CD4-positive, alpha-beta T cell treated with Interleukin-10 for 1 hour (primary cell): ENCODE results near the gene OSBPL6.

Experiments used
- DNase-seq: peaks from one replicate; pipeline ENCODE4 v3.0.0-alpha.2; 2020

The OSBPL6 gene

GRCh38 chr2:178277741-178278197 is 83.5 kb downstream of the OSBPL6 start:
- DNase-seq: no peak

DNA sequence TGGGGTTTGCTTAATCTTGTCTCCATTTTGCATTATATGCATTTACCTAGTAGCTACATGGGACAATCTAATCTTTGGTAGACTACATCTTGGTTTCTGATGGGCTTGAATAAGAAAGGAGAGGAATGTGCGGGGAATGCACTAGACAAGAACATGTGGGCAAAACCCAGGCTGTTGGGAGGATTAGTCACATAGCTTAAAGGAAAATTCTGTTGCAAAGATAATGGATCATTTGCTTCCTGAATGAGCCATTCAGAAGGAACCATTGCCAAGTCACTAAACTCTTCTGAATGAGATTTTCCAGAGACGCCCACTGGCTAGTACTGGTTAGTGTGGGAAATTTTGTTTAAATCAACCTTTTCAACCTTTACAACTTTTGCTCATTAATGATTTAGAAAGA is 84.8 kb downstream of the OSBPL6 start:
- DNase-seq: no peak

- no peak for DNase-seq
These were observed 85.3 kb downstream of the OSBPL6 start for GRCh38 chr2:178279636-178280035.

DNA sequence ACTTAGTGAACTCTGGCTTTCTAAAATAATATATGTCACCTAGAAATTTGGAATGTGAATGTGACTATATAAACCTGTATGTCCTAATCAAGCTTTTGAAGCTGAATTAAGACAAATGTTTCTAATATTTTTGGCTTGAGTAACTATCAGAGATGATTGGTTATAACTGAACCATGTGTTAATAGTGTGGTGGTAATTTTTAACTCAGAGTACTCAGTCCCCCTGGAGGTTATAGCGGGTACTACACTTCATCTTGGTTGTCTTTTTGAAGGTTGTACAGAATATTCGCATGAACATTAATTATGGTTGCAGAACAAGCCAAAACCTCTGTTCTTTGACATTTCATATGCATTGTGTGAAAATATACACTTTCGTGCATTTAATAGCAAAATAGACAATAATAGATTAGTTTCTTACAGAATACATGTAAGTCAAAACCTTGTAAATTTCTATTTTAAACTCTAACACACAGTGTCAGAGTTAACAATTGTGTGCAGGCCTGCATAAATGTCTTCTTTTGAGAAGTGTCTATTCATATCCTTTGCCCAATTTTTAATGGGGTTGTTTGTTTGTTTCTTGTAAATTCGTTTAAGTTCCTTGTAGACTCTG is 86.0 kb downstream of the OSBPL6 start:
- DNase-seq: peak; percentile 53

- DNase-seq: no peak
These were observed 87.9 kb downstream of the OSBPL6 start for GRCh38 chr2:178282075-178282815.

- DNase-seq: no peak
These were observed 89.1 kb downstream of the OSBPL6 start for GRCh38 chr2:178283341-178283918.

- DNase-seq: no peak
These were observed 90.4 kb downstream of the OSBPL6 start for GRCh38 chr2:178284613-178285286.

DNA sequence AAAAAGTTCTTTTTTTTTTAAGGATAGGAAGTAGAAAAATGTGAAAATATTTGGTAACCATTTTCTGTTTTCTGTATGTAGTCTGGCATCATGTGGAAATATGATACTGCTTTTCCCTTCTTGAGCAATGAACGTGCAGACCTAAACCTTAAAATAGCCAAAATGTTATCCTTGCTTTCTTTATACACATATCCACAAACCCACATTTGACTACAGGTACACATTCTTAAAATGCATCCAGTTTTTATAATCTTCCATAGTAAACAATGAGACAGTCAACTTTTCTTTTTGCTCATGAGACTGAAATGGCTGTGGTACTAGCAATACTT is 90.9 kb downstream of the OSBPL6 start:
- DNase-seq: no peak

DNA sequence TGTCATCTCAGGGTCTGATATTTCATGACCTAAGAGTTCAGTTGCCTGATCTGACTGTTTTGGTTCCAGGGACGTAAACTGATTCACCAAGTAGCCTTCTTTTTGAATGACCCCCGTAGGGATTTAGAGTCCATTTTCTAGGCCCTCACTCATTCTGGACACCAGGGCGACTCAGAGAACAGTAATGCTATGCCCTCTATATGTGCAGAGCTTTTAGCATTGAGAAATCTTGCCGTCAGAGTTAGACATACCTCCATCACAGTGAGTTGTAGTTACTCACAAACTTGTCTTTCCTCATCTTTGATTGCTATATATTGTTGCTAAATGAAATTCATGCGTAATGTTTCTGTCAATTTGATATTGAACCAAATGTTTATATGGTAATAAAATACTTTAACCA is 92.3 kb downstream of the OSBPL6 start:
- no peak for DNase-seq

DNA sequence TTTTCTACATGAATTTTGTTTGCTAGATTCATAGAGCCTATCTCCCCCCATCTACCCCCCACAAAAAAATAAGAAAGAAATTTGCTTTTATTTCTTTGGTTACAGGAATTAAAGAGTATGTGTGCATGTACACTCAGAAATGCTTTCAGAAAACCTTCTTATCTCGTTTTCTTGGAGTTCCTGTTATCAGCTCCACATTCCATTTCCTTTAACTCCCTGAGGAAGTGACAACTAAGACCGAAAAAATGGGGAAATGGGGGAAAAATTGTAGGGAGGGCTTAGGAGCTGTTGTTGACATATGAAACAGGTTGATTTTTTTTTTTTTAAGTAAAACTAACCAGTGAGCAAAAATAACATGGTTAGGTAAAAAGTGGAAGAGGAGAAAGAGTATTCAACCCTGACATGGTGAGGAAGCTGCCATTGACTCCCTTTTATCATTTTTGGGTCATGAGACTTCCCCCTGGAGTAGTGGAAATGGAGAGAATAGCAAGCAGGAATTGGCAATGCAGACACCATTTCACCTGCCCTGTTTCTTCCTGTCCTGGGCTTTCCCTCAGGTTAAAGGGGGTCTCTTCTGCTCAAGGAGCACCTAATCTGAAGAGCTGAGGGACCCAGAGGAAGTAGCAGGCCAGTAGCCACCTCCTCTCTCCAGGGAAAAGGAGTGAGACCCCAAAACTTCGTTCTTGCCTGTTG is 93.5 kb downstream of the OSBPL6 start:
- no peak for DNase-seq

DNA sequence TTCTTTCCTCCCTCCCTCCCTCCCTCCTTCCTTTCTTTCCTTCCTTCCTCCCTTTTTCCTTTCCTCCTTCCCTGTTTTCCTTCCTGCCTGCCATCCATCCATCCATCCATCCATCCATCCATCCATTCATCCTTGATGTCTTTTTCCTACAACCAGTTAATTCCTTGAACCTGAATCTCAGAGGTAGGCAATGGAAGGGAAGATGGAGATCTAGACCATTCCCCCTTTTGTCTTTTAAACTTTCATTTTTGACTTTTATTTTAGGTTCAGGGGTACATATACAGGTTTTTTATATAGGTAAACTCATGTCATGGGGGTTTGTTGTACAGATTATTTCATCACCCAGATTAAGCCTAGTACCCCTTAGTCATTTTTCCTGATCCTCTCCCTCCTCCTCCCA is 97.4 kb downstream of the OSBPL6 start:
- no peak for DNase-seq

GRCh38 chr2:178292586-178292985 is 98.3 kb downstream of the OSBPL6 start:
- DNase-seq: no peak

DNA sequence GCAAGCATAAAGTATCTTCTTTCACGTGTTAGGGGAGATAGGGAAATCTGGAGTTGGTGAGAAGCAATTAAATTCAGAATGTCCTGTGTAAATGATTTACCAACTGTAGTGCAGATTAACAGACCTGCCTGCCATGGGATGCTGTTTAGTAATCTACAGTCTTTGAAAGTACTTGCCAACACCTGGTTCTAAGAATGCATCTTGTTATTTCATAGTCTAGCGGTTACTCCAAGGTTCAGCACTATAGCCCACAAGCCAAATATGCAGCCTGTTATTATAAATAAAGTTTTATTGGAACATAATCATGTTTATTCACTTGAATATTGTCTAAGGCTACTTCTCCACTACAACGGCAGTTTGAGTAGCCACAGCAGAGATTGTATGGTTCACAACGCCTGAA is 100.8 kb downstream of the OSBPL6 start:
- DNase-seq: no peak

DNA sequence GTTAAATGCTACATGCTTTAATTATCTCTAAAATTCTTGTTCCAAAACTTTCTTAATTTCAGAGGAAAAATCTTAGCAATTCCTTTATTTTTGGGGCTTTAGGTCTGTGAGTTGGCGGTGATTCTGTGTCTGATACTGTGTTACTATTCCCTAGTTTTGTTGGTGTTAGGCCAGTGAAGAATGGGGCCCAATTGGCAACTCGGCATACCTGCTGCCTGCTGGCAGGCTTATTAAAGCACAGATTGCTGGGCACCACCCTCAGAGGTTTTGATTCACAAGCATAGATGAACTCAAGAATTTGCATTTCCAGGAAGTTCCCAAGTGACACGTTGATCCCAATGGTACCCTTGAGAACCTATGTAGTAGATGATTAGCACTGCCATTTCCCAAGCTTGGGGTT is 101.6 kb downstream of the OSBPL6 start:
- no peak for DNase-seq

GRCh38 chr2:178296394-178297090 is 102.2 kb downstream of the OSBPL6 start:
- DNase-seq: no peak

- no peak for DNase-seq
These were observed 102.7 kb downstream of the OSBPL6 start for GRCh38 chr2:178297091-178297411.

DNA sequence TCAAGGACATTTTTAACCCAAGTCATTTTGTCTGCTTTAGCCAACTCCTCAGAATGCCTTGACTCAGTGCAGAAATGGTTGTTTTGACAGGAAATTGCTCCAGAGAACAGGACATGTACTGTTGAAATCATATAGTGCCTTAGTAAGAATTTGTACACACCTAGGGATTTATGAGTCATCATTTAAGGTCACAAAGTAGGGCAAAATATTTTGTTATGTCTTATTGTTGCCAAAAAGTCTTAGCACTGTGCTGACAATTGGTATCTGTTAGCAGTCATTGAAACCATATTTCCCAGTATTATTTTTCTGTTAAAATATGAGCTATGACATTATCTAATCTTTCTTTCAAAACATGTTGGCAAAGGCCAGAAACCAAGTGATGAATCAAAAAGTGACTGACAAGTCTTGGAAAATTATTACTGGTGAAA is 104.5 kb downstream of the OSBPL6 start:
- DNase-seq: no peak

- DNase-seq: no peak
These were observed 107.4 kb downstream of the OSBPL6 start for GRCh38 chr2:178301649-178302238.

DNA sequence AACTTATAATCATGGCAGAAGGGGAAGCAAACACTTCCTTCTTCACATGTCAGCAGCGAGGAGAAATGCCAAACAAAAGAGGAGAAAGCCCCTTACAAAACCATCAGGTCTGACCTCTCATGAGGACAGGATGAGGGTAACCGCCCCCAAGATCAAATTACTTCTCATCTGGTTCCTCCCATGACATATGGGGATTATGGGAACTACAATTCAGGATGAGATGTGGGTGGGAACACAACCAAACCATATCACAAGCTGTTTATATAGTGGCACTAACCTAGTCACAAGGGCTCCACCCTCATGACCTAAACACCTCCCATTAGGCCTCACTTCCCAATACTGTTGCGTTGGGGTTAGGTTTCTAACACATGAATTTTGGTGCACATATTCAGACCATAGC is 110.0 kb downstream of the OSBPL6 start:
- DNase-seq: no peak

GRCh38 chr2:178306352-178307073 is 112.2 kb downstream of the OSBPL6 start:
- peak; percentile 12 for DNase-seq

- DNase-seq: no peak
These were observed 113.3 kb downstream of the OSBPL6 start for GRCh38 chr2:178307650-178308049.

- no peak for DNase-seq
These were observed 115.2 kb downstream of the OSBPL6 start for GRCh38 chr2:178309541-178309940.
